Activated naive CD4-positive, alpha-beta T cell treated with anti-CD3 and anti-CD28 coated beads, Interleukin-2, amount 10 ng/mL, durations not matched to agents 7 days and 5 days (primary cell): ENCODE measurements around the gene RRP12.

Experiments
- CTCF ChIA-PET: fragments of 350-600 bp; sonication (Branson Sonifier 250); formaldehyde crosslinking; loops from one replicate; lab custom pipeline; 2021; ENCODE audit warnings: antibody characterized with exemption; lab: Charles Lee
- DNase-seq: peaks from one replicate; pipeline ENCODE4 v3.0.0-alpha.2; 2020
- H3K27ac Mint-ChIP-seq: one replicate; pipeline ENCODE4 v1.8.0; 2021; ENCODE audit warnings: mild to moderate bottlenecking, moderate library complexity, mixed read lengths
- H3K27me3 Mint-ChIP-seq: one replicate; pipeline ENCODE4 v1.8.0; 2021; ENCODE audit warnings: mild to moderate bottlenecking, mixed read lengths
- H3K36me3 Mint-ChIP-seq: one replicate; pipeline ENCODE4 v1.8.0; 2021; ENCODE audit warnings: mixed read lengths
- H3K4me1 Mint-ChIP-seq: one replicate; pipeline ENCODE4 v1.8.0; 2021; ENCODE audit warnings: mixed read lengths
- H3K4me3 Mint-ChIP-seq: one replicate; pipeline ENCODE4 v1.8.0; 2021; ENCODE audit warnings: mild to moderate bottlenecking, moderate library complexity, mixed read lengths
- H3K9me3 Mint-ChIP-seq: one replicate; pipeline ENCODE4 v1.8.0; 2021; ENCODE audit warnings: mixed read lengths

Gene RRP12

DNA sequence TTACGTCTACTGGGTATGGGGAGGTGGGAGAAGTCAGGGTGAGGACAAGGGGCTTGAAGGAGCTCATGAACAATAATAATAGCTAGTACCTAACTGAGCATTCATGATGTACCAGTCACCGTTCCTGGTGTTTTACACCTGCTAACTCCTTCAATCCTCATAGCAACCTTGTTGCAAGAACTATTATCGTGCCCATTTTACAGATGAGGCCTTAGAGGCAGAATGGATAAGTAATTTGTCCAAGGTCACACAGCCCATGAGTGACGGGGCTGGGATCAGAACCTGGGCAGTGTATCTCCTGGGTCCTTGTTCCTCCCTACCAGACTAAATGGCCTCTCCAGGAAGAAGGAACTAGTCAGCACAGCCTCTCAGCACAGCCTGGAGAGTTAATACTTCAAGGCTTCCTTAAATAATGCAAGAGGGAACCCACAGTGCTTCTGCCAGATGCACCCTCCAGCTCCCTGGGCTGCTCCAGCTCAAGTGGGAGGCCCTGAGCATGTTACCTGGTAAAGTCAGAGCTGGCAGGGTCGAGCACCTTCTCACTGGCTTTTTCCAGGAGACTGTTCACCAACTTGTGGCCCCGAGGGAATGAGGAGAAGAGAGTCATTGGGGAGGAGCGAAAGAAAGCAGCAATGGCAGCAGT is 28.8 kb downstream of the RRP12 start:
- H3K9me3 Mint-ChIP-seq, result no peaks in the 10 kb centered on the region
- H3K27me3 Mint-ChIP-seq, result no peaks in the 10 kb centered on the region
- no peak for DNase-seq
- CTCF ChIA-PET, result interaction anchor here (1.5 kb wide), 1 partner anchor 93 kb away, joined by 3 read pairs; no protein-coding TSS in a partner anchor
- peaks cover 7% of the 10 kb centered on the region for H3K36me3 Mint-ChIP-seq
- H3K4me1 Mint-ChIP-seq, result peaks cover 3% of the 10 kb centered on the region
- no peak overlapping the region for H3K4me3 Mint-ChIP-seq
- no peak overlapping the region for H3K27ac Mint-ChIP-seq

DNA sequence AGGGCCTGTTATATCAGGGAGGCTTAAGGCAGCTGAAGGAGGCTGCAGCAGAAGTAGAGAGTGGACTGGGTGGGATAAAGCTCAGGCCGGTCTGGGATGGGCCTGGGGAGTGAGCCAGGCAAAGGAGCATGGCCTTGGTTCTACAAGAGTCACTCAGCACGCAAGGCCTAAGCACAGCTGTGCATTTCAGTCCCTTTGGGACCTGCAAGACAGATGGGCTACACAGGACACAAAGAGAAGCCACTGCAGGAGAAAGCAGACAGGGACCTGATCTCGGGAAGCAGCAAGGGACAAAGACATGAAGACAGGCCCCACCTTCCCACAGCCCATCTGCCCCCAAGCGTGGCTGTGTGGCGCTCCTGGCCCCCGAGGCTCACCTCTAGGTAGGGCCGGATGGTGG is 29.4 kb downstream of the RRP12 start:
- H3K4me1 Mint-ChIP-seq, result peaks cover 3% of the 10 kb centered on the region
- CTCF ChIA-PET, result interaction anchor here (1.5 kb wide), 1 partner anchor 93 kb away, joined by 3 read pairs; no protein-coding TSS in a partner anchor
- no peak for DNase-seq
- no peak overlapping the region for H3K27ac Mint-ChIP-seq
- H3K4me3 Mint-ChIP-seq, result no peak overlapping the region
- H3K36me3 Mint-ChIP-seq, result peaks cover 7% of the 10 kb centered on the region
- H3K9me3 Mint-ChIP-seq, result no peaks in the 10 kb centered on the region
- H3K27me3 Mint-ChIP-seq, result no peaks in the 10 kb centered on the region

DNA sequence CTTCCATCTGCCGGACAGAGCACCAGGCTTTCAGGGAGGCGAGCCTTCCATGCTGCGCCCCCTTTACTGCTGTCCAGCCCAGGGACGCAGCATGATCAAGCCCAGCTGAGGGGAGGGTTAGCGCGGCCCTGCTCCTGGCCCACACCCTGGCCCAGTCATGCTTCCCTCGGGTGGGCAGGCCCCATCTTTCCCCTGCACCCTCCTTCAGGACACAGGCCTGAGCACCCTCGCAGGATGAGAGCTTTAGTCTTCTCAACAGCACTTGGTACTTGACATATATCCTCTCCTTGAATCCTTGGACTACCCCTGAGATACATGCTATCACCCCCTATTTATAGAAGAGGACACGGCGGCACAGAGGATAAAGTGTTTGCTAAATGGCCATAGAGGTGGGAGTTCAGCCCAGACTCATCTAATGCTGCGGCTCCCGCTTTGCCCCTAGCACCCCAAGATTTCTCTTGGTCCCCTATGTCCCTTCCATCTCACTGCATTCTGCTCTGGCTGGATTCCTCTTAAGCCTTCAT is 34.0 kb downstream of the RRP12 start:
- Mint-ChIP-seq H3K9me3 (no peaks in the 10 kb centered on the region), H3K4me1 (peaks cover 3% of the 10 kb centered on the region), H3K4me3 (no peak overlapping the region), H3K27me3 (no peaks in the 10 kb centered on the region), H3K36me3 (peaks cover 10% of the 10 kb centered on the region), H3K27ac (no peak overlapping the region)
- CTCF ChIA-PET, result no interaction called here
- no peak for DNase-seq

DNA sequence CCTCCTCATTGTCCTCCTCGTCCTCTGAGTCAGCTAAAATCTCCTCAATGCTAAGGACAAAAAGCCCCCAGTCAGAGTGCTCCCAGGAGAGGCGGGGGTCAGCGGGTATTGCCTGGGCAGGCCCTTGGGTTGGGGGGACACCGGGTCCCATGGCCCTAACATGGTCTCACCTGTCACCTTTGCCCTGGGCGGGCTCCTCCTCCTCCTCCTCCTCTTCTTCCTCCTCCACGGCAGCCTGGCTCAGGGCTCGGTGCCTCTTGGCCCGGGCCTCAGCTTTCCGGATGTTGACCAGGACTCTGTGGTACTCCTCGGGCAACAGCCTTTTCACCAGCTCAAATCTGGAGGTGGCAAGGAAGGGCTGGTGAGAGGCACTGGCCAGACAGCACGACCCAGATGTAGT is 34.6 kb downstream of the RRP12 start:
- H3K36me3 Mint-ChIP-seq, result peaks cover 8% of the 10 kb centered on the region
- no peaks in the 10 kb centered on the region for H3K9me3 Mint-ChIP-seq
- no peaks in the 10 kb centered on the region for H3K27me3 Mint-ChIP-seq
- peak overlapping the region; percentile 37 for H3K27ac Mint-ChIP-seq
- H3K4me1 Mint-ChIP-seq, result peaks cover 3% of the 10 kb centered on the region
- no peak for DNase-seq
- no peak overlapping the region for H3K4me3 Mint-ChIP-seq
- CTCF ChIA-PET, result no interaction called here

DNA sequence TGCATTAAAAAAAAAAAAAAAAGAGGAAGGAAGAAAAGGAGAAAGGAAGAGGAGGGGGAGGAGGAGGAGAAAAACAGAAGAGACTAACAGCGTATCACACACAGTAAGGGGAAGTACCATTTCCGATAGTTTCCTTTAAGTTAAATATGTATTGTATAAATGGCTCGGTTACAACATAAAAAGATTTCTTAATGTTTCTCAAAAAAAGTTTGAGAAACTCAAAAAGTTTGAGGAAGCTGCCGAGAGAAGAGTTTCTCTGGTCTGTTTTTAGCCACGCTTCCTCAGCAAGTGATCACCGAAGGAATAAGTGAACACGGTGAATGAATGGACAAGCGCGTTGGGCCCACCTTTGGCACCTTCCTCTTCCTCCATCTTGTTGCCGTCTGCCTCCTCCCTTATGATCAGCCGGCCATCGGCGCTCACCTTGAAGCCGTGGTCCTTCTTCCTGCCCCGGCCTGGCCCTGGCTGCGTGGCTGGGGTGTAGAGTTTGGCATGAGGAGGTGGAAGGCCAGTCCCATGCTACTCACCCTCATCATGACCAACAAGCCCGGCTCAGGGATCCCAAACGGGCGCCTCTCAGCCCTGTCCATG is 35.3 kb downstream of the RRP12 start:
- peaks cover 3% of the 10 kb centered on the region for H3K4me1 Mint-ChIP-seq
- no peak overlapping the region for H3K27ac Mint-ChIP-seq
- CTCF ChIA-PET, result no interaction called here
- no peak for DNase-seq
- peaks cover 8% of the 10 kb centered on the region for H3K36me3 Mint-ChIP-seq
- no peaks in the 10 kb centered on the region for H3K9me3 Mint-ChIP-seq
- H3K27me3 Mint-ChIP-seq, result no peaks in the 10 kb centered on the region
- H3K4me3 Mint-ChIP-seq, result no peak overlapping the region

DNA sequence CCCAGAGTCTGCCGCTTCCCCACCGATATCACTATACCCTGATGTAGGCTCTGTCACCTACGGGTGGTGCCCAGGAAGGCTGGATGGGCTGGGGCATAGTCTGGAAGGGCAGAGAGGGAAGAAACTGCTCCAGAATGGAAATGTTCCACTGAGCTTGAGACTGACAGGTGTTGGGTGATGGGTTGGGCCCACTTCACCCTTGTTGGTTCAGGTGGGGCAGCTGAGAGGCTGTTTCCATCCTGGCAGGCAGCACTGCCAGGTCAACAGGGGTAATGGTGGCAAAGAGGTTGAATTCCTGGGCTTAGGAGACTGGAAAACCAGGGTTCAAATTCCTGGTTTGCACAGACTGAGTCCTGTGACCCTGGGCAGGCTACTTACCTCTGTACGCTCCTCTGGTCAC is 38.1 kb downstream of the RRP12 start:
- no peak overlapping the region for H3K27ac Mint-ChIP-seq
- peaks cover 3% of the 10 kb centered on the region for H3K4me1 Mint-ChIP-seq

DNA sequence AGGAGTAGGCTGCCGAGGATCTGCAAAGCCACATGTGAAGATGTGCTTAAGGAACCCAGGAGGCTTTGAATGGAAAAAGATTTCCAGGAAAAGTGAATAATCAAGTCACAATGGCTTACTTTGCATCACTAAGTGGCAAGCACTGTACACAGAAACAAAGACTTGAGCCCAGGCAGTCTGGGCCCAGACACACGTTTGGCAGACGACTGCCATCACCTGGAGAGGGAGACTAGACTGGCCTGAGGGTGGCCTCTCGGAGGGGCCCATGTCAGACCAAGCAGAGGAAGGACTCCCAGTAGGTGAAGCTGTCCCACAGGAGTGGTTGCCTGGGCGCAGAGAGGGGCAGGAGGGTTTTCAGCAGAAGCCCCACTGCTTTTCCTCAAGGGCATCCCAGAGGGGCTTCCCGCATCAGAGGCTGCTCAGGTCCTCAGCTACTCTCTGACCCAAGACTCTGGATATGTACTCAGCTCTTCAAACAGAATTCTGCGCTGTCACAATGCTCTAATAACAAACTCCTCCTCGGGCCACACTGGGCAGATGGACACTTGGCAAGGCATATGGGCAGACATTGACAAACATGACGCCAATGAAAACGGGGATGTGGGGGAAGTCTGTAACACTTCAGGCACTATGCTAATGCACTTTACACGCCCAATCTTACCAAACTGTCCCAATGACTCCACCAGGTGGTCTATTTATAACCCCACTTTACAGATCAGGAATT is 38.7 kb downstream of the RRP12 start:
- DNase-seq, result no peak
- Mint-ChIP-seq H3K4me3 (no peak overlapping the region), H3K4me1 (peaks cover 3% of the 10 kb centered on the region), H3K27ac (no peak overlapping the region), H3K36me3 (peaks cover 6% of the 10 kb centered on the region), H3K9me3 (no peaks in the 10 kb centered on the region), H3K27me3 (no peaks in the 10 kb centered on the region)
- CTCF ChIA-PET, result no interaction called here

More for the DNA sequence above, 38.1 kb downstream of the RRP12 start:
- CTCF ChIA-PET, result no interaction called here
- Mint-ChIP-seq H3K36me3 (peaks cover 6% of the 10 kb centered on the region), H3K27me3 (no peaks in the 10 kb centered on the region), H3K4me3 (no peak overlapping the region), H3K9me3 (no peaks in the 10 kb centered on the region)
- DNase-seq, result no peak

DNA sequence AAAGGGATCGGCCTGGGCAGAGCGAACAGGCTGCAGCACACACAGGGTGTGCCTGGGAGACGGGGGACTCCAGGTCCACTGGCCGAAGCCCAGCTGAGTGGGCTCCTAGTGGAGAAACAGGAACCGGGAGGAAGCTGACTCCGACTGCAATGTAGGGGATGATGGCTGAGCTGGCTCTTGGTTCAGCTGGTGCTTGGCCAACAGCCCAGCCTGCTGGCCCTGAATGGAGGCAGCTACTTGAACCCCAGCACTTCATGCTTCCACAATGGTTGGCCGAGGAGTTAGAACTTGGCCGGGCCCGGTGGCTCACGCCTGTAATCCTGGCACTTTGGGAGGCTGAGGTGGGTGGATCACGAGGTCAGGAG is 39.6 kb downstream of the RRP12 start:
- H3K27ac Mint-ChIP-seq, result no peak overlapping the region
- no peaks in the 10 kb centered on the region for H3K27me3 Mint-ChIP-seq
- CTCF ChIA-PET, result no interaction called here
- H3K36me3 Mint-ChIP-seq, result peaks cover 7% of the 10 kb centered on the region
- DNase-seq, result no peak
- no peak overlapping the region for H3K4me3 Mint-ChIP-seq
- peaks cover 3% of the 10 kb centered on the region for H3K4me1 Mint-ChIP-seq
- no peaks in the 10 kb centered on the region for H3K9me3 Mint-ChIP-seq

DNA sequence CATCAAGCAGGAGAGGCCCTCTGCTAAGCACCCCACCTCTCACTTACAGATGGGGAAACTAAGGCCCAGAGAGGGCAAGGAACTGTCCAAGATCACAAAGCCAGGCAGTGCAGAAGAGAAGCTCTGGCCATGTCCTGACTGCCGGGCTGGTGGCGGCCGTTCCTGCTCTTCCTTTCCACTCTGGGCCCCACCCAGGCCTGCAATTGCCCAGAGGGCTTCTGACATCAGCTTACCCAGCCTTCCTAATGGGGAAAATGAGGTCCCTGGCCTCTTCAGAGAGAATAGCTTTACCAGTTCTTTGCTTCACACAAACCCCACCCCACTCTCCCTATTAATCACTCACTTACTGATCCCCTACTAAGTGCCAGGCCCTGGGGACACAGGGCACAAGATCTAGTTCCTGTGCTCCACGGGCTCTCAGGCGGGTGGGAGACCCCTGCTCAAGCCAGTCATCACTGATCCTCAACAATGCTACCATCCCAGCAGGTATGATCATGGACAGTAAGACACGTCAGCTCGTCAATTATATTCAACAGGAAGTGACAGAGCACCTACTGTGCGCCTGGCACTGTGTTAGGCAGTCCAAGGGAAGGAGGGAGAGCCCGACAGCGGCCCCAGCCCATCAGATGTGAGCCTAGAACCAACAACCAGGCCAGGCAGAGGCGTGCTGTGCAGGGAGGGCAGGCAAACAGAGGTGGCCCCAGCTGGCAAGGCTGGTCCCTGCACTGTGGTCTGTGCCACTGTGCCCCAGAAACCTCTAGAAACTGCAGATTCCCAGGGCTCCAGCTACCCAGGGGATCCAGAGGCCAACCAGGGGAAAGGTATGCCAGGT is 40.2 kb downstream of the RRP12 start:
- DNase-seq, result no peak
- Mint-ChIP-seq H3K9me3 (no peaks in the 10 kb centered on the region), H3K27me3 (no peaks in the 10 kb centered on the region), H3K27ac (no peak overlapping the region), H3K4me3 (no peak overlapping the region), H3K4me1 (peaks cover 3% of the 10 kb centered on the region), H3K36me3 (peaks cover 12% of the 10 kb centered on the region)
- CTCF ChIA-PET, result interaction anchor here (1.7 kb wide), 1 partner anchor 193 kb away, joined by 4 read pairs; no protein-coding TSS in a partner anchor

DNA sequence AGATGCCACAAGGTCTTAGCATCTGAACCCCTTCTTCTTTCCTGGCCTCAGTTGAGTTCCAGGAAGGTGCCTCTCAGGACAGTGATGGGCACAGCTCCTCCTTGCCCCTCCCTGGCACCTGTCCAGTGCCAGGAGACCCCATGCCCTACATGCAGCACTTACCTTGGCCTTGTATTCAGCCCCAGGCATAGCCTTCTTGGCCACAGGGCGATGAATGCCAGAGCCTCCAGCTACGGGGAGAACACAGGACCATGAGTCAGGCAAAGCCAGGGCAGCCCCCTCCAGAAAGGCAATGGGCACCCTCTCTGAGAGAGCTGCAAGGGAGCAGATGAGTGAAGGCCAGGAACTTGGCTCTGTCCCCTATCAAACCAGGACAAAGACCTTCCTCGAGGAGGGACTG is 42.4 kb downstream of the RRP12 start:
- H3K27me3 Mint-ChIP-seq, result no peaks in the 10 kb centered on the region
- peaks cover 11% of the 10 kb centered on the region for H3K36me3 Mint-ChIP-seq
- DNase-seq, result no peak
- no peak overlapping the region for H3K27ac Mint-ChIP-seq
- no peaks in the 10 kb centered on the region for H3K9me3 Mint-ChIP-seq
- CTCF ChIA-PET, result interaction anchor here (1.5 to 1.7 kb wide), 2 partner anchors 80 to 195 kb away, joined by 4 to 5 read pairs; no protein-coding TSS in a partner anchor
- H3K4me1 Mint-ChIP-seq, result peaks cover 4% of the 10 kb centered on the region
- H3K4me3 Mint-ChIP-seq, result no peak overlapping the region

DNA sequence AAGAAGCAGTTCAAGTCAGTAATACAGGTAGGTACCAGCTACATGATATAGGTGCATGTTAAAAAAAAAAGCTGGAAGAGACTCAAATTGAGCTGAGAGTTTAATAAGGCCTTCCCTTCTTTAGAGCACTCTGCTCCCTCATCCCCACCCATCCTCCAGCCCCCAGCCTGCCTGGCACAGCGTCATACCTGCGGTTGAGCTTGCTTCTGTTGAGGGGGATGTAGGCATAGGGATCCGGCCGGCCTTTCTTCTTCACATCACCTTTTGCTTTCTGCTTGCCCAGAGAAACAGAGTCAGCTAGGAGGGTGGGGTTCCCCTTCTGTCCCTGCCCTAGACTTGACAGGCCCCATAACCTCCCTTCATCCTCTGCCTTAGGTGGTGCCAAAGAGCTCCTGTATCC is 42.8 kb downstream of the RRP12 start:
- Mint-ChIP-seq H3K9me3 (no peaks in the 10 kb centered on the region), H3K27me3 (no peaks in the 10 kb centered on the region), H3K36me3 (peaks cover 11% of the 10 kb centered on the region), H3K4me1 (peaks cover 4% of the 10 kb centered on the region), H3K27ac (no peak overlapping the region), H3K4me3 (no peak overlapping the region)
- DNase-seq, result no peak
- CTCF ChIA-PET, result interaction anchor here (1.0 to 1.6 kb wide), 3 partner anchors 25 to 80 kb away, joined by 3 to 8 read pairs (median 5); no protein-coding TSS in a partner anchor

DNA sequence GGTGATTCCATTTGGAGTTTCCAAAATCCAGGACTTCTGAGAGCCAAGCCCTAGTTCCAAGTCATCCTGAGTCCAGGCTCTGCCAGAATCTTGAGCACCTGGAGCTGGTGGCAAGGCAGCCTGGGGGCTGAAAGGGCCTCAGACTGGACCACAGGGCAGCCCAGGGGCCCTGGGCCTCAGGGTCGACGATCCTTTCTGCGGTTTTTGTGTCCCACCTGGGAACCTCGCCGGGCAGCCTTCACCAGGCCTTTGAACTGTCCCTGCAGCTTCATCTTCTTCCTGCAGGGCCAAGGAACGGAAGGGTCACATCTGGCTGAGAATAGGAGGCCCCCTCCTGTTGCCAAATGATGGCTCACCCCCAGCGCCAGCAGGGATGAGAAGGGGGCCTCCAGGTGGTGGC is 44.2 kb downstream of the RRP12 start:
- peaks cover 11% of the 10 kb centered on the region for H3K36me3 Mint-ChIP-seq
- peaks cover 4% of the 10 kb centered on the region for H3K4me1 Mint-ChIP-seq
- H3K9me3 Mint-ChIP-seq, result no peaks in the 10 kb centered on the region
- H3K27me3 Mint-ChIP-seq, result no peaks in the 10 kb centered on the region
- no peak overlapping the region for H3K27ac Mint-ChIP-seq
- CTCF ChIA-PET, result interaction anchor here (1.6 kb wide), 1 partner anchor 78 kb away, joined by 8 read pairs; no protein-coding TSS in a partner anchor
- DNase-seq, result no peak
- no peak overlapping the region for H3K4me3 Mint-ChIP-seq

DNA sequence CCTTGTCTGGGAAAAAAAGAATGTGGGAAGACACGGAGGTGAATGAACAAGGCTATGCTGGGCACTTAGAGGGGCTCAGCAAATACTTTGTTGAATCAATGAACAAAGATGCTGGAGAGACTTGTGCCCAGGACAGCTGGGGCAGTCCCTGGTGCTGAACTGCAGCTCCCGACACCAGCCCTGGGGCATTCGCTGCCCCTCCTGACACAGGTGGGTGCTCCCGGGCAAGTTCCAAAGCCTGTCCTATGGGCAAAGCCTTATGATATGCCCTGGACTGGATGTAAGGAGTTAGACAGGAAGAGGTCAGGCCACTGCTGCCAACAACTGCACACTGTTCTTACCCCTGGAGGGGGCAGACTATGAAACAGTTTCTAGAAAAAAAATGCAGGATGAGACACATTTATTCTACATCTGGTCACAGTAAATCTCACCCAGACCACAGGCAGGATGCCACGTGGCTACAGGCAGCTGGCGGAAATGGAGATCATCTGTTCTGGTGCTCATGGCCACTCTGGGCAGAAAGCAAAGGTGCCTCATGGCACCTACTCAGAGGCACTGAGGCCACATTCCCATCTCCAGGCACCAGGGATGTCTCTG is 44.7 kb downstream of the RRP12 start:
- Mint-ChIP-seq H3K4me3 (no peak overlapping the region), H3K27me3 (no peaks in the 10 kb centered on the region), H3K9me3 (no peaks in the 10 kb centered on the region), H3K4me1 (peaks cover 4% of the 10 kb centered on the region), H3K27ac (no peak overlapping the region), H3K36me3 (peaks cover 11% of the 10 kb centered on the region)
- CTCF ChIA-PET, result interaction anchor here (0.6 kb wide), 1 partner anchor 158 kb away, joined by 3 read pairs; no protein-coding TSS in a partner anchor
- no peak for DNase-seq
